Measurements from ENCODE around the gene CXCR5.

The CXCR5 gene

DNA sequence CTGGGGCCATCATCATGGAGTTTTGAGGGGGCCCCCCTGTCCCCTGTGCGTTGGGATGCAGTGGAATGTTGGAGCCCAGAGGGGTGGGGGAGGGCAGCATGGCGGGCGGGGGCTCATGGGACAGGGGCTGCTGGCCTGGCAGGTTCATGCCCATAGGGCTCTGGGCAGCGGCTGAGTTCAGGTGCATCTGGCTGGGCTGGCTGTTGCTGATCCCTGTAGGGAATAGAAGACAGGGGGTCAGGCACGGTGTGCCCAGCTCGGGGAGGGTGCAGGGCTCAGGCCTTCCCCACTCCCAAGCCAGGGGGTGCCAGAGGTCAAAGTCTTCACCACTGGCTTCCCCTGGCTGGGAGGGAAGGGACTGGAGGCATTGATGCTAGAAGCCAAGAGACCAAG lies 15.6 kb downstream of the CXCR5 start:
- DNase-seq = no peak

DNA sequence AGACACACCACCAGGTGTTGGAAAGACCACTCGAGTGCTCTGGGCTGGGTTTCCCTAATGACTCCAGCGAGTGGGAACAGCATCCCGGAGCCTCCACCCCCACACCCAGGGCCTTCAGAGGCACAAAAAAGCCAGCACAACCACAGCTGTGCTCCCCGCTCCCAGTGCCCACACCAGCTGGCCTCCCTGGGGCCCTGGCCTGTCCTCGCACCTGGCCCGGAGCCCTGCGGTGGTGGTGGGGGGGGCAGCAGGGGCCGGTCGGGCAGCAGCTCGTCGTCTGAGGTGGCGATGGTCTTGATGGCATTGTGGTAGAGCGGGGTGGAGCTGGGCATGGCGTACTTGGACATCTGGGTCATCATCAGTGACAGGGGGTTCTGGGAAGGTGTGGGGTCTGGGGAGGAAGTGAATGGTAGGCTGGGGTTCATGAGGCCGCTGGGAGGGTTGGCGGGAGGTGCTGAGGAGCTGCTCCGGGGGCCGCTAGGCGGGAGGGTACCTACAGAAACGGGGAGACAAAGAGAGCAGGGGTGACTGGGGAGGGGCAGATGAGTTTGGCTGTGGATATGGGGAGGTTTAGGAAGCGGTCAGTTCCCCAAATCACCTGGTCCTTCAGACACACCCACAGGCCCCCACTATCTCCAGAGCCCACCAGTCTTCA lies 16.1 kb downstream of the CXCR5 start:
- DNase-seq = no peak

DNA sequence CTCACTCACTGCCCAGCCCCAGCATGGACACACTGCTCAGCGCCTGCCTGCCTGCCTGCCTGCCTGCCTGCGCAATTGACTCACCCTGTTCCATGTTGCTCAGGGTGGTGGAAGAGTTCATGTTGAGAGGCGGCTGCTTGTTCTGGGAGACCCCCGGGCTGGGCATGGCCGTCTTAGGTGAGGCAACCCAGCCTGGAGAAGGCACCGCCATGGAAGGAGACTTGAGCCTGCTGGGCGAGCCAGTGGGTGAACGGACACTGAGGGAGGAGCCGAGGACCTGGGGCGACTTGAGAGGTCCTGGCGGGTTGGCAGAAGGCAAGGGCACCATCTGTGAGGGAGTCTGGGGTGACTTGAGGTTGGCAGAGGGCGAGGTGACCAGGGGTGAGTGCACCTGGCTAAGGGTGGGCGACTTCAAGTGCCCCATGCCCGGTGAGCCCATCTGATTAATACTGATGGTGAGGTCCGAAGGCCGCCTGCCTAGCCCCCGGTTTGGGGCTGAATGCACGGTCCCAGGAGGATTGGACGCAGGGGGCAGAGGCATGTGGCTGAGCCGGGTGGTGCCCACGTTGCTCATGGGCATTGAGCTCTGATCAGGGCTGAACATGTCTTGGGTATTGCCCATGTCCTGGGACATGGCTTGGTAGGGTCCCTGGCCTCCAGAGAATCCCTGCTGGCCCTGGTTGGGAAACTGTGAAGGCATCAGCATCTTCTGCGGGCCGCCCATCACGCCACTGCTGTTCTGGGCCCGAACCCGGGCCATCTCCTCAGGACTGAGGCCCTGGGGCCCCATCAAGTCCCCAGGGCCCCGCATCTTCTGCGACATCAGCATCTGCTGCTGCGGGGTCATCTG lies 17.1 kb downstream of the CXCR5 start:
- no peak for DNase-seq

DNA sequence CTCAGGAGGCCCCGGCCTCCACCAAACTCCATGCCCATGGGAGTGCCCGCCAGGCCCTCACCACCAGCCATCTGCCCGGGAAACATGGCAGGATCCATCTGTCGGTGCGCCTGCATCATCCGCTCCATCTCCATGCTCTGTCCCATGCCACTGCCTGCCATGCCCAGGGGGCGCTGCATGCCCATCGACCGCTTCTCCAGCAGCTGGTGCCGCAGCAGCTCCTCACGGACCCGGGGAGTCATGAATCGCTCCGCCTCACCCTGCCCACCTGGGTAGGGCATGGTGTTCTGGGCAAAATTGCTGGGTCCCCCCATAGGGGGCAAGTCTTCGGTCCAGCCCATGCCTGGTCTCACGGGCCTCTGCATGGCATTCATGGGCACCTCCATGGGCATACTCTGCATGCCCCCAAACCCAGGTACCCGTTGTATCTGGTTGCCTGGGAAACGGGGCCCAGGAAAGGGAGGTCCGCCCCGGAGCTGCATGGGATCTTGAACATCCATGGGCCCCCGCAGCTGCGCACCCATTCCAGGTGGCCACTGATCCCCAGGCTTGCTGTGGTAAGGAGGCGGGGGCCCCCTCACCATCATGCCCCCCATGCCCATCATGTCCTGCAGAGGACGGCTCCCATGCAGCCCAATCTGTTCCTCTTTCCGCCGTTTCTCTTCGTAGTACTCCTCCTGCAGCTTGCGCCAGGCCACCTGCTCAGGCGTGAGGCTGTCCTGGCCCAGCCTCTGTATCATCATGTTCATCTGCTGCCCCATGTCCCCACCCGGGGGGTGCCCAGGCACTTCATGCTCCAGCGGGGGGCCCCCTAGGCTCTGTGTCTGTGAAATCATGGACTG lies 18.0 kb downstream of the CXCR5 start:
- no peak for DNase-seq

DNA sequence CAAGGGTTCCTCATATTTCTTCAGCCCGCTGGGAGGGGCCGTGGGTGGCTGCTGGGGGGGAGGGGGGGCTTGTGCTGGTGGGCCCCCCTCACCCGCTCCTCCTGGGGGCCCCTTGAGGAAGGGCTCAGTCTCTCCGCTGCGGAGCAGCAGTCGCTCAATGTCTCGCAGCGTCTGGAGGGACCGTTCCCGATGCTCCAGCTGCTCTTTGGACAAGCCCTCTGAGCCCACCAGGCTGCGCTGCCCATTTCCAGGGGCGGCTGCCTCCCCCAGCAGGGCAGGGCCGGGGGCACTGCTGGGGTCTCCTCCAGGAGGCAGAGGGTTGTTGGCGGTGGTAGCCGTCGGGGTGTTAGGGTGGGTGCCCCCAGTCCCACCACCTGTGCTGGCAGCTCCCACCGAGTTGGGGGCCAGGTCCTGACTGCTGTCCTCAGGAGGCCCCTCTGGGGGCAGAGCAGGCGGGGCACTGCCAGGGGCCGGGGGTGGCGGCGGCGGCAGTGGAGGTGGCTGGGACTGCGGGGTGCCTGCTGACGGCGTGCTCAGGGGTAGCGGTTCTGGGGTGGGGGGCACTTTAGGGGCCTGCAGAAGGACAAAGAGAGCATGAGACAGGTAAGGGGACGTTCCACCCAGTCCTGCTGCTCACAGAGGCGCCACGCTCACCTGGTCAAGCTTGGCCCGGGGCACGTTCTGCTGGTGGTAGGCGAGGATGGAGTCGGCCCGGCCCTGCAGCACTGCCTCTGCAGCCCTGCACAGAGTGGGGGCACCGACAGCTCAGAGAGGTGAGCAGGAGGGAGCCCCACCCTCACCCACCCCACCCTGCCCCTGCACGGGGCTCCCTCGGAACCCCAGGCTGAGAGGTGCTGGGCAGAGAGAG lies 18.9 kb downstream of the CXCR5 start:
- DNase-seq = no peak

DNA sequence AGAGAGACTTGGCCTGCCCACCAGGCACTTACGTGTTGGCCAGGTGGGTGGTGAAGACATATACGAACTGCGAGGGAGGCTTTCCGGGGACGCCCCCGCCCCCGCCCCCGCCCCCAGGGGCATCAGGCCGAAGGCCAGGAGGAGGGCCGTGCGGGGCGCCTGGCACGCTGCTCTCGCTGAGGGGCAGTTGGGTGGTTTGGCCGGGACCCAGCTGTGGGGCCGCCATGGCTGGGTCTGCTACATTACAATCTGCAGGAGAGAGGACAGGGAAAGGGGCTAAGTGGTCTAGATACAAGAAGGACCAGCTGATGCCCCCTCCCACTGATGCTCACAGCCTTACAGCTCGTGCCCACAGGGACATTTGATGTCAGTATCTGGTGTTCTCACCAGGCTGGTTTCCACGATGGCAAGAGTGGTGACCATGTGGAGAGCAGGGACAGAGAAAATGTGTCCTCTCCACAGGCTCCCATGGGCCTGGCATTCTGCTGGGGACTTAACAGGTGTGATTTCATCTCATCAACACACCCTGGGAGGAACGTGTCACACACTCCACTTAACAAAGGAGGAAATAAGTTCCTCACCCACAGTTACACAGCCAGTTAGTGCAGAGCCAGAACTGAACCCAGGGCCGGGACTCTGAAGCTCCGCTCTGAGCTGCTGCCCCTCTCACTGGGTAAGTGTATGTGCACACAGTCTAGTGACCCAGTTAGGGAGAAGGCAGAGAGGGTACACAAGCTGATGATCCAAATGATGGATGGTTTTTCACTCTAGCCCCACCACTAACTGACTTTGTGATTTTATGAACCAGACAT lies 19.7 kb downstream of the CXCR5 start:
- no peak for DNase-seq

DNA sequence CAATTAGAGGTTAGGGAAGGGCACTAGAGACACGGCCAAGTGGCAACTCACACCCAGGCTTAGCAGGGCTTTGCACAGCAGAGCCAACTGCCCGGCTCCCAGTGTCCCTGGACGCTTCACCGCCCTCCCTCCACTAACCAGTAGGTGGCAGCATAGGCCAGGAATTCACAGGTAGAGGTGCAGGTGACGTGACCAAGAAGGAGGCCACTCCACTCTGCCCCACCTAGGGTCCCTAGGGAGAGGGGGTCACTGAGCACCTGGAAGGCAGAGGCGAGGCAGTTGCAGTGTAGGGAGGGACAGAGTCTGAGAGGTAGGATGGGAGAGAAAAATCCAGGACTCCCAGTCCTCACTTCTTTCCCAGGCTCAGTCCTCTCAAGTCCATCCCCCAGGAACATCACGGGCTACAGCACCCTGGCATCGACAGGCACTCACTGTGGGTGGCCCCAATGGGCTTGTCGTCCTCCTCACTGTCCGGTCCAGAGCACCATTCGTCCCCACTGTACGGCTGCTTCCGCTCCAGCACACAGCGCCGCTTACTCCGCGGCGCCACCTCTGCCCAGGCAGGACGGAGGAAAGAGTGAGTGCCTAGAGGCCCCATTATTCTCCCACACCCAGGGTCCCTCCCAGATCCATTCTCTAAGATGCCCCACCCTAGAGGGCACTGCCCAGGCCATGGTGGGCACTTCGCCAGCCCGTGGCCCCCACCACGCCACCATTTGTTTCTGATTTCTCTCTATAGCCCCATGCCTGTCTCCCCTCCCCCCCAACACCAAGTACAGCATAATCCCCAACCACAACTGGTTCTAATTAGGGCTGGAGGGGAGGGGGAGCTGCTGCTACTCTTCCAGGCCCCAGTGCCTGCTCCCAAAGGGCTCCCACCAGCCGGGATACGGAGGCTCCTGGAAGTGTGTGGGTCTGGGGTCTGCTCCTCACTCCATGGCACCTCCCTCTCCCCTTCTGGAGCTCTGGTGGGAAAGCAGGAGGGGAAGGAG lies 23.7 kb downstream of the CXCR5 start:
- peak; percentile 80 to 84 for DNase-seq

DNA sequence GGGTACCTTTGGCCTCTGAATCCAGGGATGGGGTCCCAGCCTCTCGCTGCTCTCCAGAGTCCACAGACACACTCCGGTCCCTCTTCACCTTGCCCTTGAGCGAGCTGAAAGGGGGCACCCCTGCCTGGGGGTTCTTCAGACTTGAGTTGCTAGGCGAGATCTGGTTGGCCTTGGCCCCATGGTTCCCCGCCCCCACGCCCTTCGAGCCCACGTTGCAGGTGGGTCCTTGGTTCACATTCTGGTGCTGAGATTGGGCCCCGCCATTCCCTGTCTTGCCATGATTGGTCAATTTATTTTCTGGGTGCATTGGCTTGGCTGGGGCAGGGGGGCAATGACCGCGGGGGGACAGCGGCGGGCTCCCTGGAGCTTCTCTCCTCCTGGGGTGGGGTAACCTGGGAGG lies 24.6 kb downstream of the CXCR5 start:
- DNase-seq = no peak

DNA sequence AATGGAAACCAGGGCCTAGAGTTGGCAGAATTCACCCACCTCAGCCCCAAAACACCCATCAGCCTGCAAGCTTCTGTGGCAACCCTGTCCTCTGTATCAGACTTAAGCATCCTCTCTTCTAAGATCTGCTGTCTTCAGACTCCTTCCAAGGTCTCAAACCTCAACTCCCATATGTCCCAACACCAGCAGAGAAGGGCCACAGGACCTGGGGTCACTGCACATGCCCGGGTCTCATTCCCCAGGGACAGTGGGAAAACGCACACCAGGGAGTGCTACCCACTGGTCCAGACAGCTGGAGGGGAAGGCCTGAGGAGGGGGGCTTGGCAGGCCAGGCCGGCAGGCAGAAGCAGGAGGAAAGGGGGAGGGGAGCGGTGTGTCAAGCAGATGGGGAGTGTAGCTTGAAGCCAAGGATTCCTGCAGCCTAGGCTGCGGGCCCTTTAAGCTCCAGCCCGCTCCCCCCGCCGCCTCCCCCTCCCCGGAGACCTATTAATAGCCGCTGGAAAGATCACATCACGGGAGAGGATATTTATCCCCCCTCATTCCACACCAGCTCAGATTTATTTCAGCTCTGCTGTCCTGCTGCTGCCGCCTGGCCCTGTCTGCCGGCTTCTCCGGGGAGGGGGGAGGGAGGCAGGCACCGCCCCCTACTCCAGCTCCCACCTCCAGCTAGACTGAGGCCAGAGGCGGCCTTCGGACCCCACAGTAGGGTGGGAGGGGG lies 25.4 kb downstream of the CXCR5 start:
- DNase-seq = no peak

DNA sequence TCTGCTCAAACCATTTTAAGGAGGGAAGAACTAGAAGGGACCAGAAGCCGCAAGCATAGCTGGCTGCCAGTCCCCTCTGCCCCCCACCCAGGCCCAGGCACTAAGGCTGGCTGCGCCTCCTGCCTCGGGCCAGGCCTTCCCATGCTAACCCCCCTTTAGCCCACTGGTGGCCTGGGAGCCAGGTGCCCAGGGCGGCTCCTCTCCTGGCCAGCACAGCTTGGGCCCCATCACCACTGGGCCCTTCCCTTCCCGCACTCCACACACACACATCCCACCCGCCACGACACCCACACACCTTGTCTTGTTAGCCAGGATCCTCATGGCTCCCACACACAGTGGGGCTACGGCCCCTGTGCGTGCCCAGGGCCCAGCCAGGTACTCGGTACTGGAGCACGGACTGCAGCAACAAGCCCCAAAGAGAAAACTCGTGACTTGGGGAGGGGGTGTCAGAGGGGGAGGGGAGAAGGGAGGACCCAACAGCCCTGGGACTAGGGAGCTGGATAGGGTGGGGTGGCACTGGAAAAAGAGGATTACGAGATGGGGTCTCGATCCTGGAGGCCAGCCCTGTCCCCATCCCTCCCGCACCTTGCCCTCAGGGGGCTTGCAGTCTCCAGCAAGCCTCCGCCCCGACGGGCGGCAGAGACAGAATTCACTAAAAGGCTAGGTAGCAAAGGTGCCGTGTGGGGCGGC lies 26.1 kb downstream of the CXCR5 start:
- no peak for DNase-seq

DNA sequence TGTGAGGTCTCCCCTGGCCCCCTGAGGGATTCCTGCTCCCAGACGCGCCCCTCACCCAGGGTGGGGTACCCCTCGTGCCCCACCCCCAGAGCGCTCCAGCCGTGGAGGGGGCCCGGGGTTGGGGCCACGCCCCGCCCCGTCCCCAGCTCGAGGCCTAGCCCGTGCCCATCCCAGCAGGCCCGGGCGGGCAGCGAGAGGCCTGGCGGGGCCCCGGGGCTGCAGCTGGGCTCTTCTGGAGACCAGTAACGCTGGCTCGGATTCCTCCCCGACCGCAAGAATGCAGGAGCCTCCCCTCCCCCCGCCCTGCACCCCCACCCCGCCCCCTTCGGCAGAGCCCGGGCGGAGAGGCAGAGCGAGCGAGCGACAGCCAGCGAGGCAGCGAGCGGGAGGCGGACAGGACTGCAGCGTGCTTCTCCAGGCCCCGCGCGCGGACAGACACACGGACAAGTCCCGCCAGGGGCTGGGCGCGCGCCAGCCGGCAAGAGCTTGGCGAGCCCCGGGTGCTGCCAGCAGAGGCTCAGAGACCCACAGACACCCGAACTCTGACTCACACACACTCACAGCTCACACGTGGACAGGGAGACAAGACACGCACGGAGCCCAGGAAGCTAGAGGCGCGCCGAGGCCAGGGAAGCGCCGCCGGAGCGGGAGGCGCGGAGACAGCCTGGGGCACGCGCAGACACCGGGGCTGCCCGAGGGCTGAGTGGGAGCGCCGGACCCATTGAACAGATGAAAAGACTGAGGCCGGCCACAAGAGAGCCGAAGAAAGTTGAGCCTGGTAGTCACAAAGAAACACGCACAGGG lies 26.8 kb downstream of the CXCR5 start:
- DNase-seq = peak in 1 of 2 experiments; percentile 73

DNA sequence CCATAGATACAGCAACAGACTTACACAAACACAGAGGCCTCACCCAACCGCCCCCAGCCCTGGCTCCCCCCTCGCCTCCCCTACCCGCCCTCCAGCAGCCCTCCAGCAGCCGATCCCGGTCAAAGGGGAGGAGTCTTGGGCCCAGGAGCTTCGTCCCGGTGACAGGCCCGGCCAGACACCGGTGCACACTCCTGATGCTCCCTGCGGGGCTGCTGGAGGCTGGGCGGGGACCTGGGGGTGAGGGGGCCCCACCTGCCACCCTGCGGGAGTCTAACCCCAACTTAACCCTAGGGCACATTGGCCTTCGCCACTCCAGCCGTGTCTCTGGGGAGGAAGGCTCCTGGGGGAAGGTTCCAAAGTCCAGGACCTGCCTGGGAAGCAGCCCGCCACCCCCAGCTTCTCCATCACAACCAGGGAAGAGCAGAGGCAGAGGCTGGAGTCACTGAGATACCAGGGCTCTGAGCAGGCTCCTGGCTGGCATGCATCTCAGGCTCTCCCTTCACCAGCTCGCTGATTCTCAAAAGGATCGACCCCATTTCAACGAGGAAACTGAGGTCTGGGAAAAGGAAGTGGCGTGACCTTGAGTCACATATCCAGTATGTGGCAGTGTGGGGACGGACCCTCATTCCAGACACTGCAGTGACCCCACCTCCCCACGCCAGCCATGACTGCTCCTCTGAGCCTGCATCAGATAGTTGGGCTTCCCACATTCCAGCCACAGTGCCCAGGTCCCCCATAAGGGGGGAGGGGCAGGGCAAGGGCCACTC lies 27.6 kb downstream of the CXCR5 start:
- no peak for DNase-seq

DNA sequence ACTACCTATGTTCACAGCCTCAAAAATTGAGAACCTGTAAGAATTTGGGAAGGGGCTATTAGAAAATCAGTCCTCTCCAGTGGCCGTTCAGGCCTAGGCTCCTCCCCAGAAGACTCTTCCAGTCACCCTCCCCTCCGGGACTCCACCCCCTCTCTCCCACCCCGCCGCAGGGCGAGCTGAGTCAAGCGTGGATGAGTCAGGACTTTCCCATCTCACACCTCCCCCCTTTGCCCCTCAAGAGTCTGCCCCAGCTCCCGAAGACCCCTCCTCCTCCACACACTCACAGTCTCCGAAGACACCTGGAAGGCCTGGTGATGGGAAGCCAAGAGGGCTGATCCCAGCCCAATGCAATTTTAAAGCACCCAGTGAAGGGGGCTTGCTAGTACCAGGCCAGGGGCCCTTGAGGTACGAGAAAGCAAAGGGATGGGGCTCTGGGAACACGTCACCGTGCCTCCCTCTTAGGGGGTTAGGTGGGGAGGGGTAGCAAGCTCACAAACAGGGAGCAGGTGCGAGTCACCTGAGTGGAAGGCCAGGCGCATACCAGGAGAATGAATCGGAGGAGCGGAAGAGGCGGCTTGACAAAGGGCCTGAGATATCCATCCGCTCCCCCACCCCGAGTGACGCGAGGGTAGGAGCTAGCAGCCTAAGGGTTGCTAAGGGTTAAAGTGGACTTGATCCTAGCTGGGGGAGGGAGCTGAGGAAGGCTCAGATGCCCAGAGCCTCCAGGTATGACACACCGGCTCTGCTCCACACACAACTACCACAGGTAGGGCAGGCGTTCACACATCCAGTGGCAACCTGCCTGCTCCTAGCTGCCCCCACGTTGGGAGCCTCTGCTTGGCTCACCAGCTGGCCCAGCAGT lies 28.4 kb downstream of the CXCR5 start:
- DNase-seq = peak; percentile 74 to 88

DNA sequence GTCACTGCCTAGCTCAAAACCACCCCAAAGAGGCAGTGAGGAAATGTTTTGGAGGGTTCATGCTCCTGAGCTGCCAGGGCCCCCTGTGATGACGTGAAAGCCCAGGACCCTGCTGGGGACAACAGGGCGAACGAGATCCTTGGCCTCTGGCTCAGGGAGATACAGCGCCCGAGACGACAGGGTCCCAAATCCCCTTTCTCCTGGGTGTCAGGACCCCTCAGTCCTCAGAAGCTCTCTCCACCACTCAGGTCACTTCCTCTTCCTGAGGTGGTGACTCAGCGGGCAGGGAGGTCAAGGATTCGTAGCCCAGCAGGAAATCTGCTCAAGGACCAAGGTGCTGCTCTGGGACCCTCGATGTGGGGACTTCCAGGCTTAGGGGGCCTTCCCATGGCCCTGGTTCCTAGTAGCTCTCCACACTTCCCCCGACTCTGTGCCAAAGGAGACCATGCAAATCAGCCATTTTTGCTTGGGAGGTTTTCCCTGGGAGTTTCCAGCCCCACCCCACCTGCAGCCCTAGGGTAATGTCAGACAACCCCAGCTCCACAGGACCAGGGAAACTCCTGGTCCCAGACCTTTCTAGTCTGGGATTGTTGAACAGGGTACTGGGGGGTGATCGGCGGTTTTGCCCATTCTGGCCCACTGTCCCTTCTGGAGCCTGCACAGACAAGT lies 29.2 kb downstream of the CXCR5 start:
- no peak for DNase-seq

DNA sequence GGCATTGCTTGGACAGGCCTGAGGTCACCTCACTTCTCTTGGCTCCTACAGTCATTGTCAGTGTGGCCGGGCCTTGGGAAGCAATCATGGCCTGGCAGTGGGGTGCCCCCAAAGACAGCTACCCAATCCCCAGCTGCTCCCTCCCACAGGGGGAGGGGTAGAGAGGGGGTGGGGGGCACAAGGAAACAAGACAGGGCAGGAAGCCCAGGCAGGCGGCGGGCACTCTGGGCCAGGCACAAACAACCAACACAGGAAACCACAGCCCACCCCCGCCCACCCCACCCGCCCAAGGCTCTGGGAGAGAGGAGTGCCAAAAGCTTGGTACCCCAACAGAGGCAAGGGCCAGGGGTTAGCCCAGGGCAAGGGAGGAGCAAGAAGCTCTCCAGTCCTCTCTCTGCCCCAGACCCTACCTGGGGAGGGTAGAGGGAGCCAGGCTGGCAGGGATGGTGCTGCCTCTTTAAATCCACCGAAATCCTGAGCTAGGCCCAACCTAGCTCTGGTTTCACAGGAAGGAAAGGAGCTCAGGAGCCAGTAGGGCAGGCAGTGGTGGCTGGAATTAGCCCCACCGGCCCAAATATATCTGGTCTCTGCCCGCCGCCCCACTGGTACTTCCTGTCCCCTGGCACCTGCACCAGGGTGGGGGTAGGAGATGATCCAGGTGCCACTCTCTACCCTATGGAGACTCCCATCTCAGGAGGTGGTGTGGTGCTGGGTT lies 29.9 kb downstream of the CXCR5 start:
- DNase-seq = no peak

Measured in stimulated activated CD4-positive, alpha-beta T cell treated with anti-CD3 and anti-CD28 coated beads, Interleukin-4, amount 100 ng/mL, for 4 hours (primary cell).